Mesothelial cell of epicardium (in vitro differentiated cells): ENCODE results near the gene TMEM263. TPM values are rescaled to one million over a fixed set of nuclear protein-coding genes. Genes with fewer than 3 reads are reported as not detected.
"Not testable (repeated sequence)": the region's sequence is repeated elsewhere in the genome, so short reads cannot be mapped to it uniquely, and the experiment has no call there.

Experiments
- DNase-seq, 2 experiments: peaks; one replicate each; pipeline ENCODE4 v3.0.0; 2021; ENCODE audit warnings: low spot score in 2 of 2; ENCODE audit not compliant: unreplicated experiment in 2 of 2
- H3K27ac Mint-ChIP-seq: 2 replicates; pipeline ENCODE4 v1.8.0; 2021; ENCODE audit warnings: mixed read lengths
- H3K27me3 Mint-ChIP-seq: 2 replicates; pipeline ENCODE4 v1.8.0; 2021; ENCODE audit warnings: low read depth, mixed read lengths
- H3K36me3 Mint-ChIP-seq: 2 replicates; pipeline ENCODE4 v1.8.0; 2021; ENCODE audit warnings: mixed read lengths
- H3K4me1 Mint-ChIP-seq: 2 replicates; pipeline ENCODE4 v1.8.0; 2021; ENCODE audit warnings: mixed read lengths
- H3K4me3 Mint-ChIP-seq: 2 replicates; pipeline ENCODE4 v1.8.0; 2021; ENCODE audit warnings: mild to moderate bottlenecking, moderate library complexity, mixed read lengths
- H3K9me3 Mint-ChIP-seq: 2 replicates; pipeline ENCODE4 v1.8.0; 2021; ENCODE audit warnings: mixed read lengths
- total RNA-seq: library from RNA; stranded (reverse); gene quantifications from 3 replicates; pipeline ENCODE4 v1.2.1, GENCODE V29; 2021
- TF ChIP-seq, protein P1 (sequence below): fragments of 200-600 bp; sonication (generic); IDR thresholded peaks from one replicate; pipeline ENCODE4 v1.5.0; 2021; ENCODE audit warnings: antibody characterized with exemption; ENCODE audit not compliant: unreplicated experiment

Gene TMEM263
- total RNA-seq, 1 donor from 2014 or later, result 76.1 TPM

GRCh38 chr12:106986135-106986534, 30.4 kb downstream of the TMEM263 start:
- H3K36me3 Mint-ChIP-seq, result peaks cover 18% of the 10 kb centered on the region

GRCh38 chr12:106986625-106987389, 31.1 kb downstream of the TMEM263 start, which contains the start of gene MTERF2:
Gene MTERF2, minus strand, starts transcription at chr12:106987146. Its CDS starts 8,432 bp downstream, at chr12:106978714.
- Mint-ChIP-seq H3K4me1 (peaks cover 25% of the 10 kb centered on the region), H3K4me3 (peak within 1 kb of the TSS; percentile 92), H3K36me3 (peaks cover 18% of the 10 kb centered on the region), H3K27me3 (no peaks in the 10 kb centered on the region), H3K9me3 (no peaks in the 10 kb centered on the region), H3K27ac (peak within 1 kb of the TSS; percentile 97)
- peak; percentile 80 to 83 for DNase-seq
- TF ChIP-seq, protein P1, sequence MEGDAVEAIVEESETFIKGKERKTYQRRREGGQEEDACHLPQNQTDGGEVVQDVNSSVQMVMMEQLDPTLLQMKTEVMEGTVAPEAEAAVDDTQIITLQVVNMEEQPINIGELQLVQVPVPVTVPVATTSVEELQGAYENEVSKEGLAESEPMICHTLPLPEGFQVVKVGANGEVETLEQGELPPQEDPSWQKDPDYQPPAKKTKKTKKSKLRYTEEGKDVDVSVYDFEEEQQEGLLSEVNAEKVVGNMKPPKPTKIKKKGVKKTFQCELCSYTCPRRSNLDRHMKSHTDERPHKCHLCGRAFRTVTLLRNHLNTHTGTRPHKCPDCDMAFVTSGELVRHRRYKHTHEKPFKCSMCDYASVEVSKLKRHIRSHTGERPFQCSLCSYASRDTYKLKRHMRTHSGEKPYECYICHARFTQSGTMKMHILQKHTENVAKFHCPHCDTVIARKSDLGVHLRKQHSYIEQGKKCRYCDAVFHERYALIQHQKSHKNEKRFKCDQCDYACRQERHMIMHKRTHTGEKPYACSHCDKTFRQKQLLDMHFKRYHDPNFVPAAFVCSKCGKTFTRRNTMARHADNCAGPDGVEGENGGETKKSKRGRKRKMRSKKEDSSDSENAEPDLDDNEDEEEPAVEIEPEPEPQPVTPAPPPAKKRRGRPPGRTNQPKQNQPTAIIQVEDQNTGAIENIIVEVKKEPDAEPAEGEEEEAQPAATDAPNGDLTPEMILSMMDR, result no peak

More at GRCh38 chr12:106986135-106986534, 30.4 kb downstream of the TMEM263 start:
- DNase-seq, result no peak
- H3K27ac Mint-ChIP-seq, result peak overlapping the region; percentile 97
- TF ChIP-seq, protein P1, result no peak
- no peaks in the 10 kb centered on the region for H3K9me3 Mint-ChIP-seq
- H3K27me3 Mint-ChIP-seq, result no peaks in the 10 kb centered on the region
- H3K4me1 Mint-ChIP-seq, result peaks cover 25% of the 10 kb centered on the region
- peak overlapping the region; percentile 92 for H3K4me3 Mint-ChIP-seq

GRCh38 chr12:106987846-106988245, 32.1 kb downstream of the TMEM263 start:
- H3K9me3 Mint-ChIP-seq, result no peaks in the 10 kb centered on the region
- H3K27ac Mint-ChIP-seq, result no peak overlapping the region
- H3K4me1 Mint-ChIP-seq, result peaks cover 25% of the 10 kb centered on the region
- H3K27me3 Mint-ChIP-seq, result no peaks in the 10 kb centered on the region
- peaks cover 18% of the 10 kb centered on the region for H3K36me3 Mint-ChIP-seq
- peak overlapping the region; percentile 92 for H3K4me3 Mint-ChIP-seq
- TF ChIP-seq, protein P1, result no peak
- no peak for DNase-seq

- peaks cover 11% of the 10 kb centered on the region for H3K4me1 Mint-ChIP-seq
- H3K4me3 Mint-ChIP-seq, result no peak overlapping the region
- H3K27me3 Mint-ChIP-seq, result no peaks in the 10 kb centered on the region
- peaks cover 19% of the 10 kb centered on the region for H3K36me3 Mint-ChIP-seq
- TF ChIP-seq, protein P1, result no peak
- peak overlapping the region; percentile 76 for H3K27ac Mint-ChIP-seq
- DNase-seq, result no peak
- peaks cover 6% of the 10 kb centered on the region for H3K9me3 Mint-ChIP-seq
Observed at GRCh38 chr12:106994579-106995220, 39.0 kb downstream of the TMEM263 start.

DNA sequence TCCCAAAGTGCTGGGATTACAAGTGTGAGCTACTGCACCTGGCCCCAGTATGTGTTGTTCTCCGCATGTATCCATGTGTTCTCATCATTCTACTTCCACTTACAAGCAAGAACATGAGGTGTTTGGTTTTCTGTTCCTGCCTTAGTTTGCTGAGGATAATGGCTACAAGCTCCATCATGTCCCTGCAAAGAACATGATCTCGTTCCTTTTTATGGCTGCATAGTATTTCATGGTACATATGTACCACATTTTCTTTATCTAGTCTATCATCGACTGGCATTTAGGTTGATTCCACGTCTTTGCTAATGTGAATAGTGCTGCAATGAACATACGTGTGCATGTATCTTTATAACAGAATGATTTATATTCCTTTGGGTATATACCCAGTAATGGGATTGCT, 40.4 kb downstream of the TMEM263 start:
- not testable (repeated sequence) for H3K4me3 Mint-ChIP-seq, DNase-seq, H3K27ac Mint-ChIP-seq, H3K9me3 Mint-ChIP-seq, H3K27me3 Mint-ChIP-seq
- peaks cover 19% of the 10 kb centered on the region for H3K36me3 Mint-ChIP-seq
- H3K4me1 Mint-ChIP-seq, result peaks cover 11% of the 10 kb centered on the region

GRCh38 chr12:106997916-106998315, 42.2 kb downstream of the TMEM263 start:
- H3K9me3 Mint-ChIP-seq, result peaks cover 10% of the 10 kb centered on the region
- no peaks in the 10 kb centered on the region for H3K27me3 Mint-ChIP-seq
- H3K27ac Mint-ChIP-seq, result no peak overlapping the region
- H3K4me3 Mint-ChIP-seq, result no peak overlapping the region
- H3K36me3 Mint-ChIP-seq, result peaks cover 29% of the 10 kb centered on the region
- TF ChIP-seq, protein P1, result no peak
- no peak for DNase-seq
- peaks cover 11% of the 10 kb centered on the region for H3K4me1 Mint-ChIP-seq
